ENCODE measurements around the gene ZEB2.

ZEB2 gene

GRCh38 chr2:144452169-144452988, 67.5 kb downstream of the ZEB2 start:
- peak; percentile 24 for DNase-seq
- H3K4me1 ChIP-seq: no peaks in the 10 kb centered on the region; the same call in 1 of the 2 replicates
- no peaks in the 10 kb centered on the region for H3K9me3 ChIP-seq
- TF ChIP-seq, protein P1, sequence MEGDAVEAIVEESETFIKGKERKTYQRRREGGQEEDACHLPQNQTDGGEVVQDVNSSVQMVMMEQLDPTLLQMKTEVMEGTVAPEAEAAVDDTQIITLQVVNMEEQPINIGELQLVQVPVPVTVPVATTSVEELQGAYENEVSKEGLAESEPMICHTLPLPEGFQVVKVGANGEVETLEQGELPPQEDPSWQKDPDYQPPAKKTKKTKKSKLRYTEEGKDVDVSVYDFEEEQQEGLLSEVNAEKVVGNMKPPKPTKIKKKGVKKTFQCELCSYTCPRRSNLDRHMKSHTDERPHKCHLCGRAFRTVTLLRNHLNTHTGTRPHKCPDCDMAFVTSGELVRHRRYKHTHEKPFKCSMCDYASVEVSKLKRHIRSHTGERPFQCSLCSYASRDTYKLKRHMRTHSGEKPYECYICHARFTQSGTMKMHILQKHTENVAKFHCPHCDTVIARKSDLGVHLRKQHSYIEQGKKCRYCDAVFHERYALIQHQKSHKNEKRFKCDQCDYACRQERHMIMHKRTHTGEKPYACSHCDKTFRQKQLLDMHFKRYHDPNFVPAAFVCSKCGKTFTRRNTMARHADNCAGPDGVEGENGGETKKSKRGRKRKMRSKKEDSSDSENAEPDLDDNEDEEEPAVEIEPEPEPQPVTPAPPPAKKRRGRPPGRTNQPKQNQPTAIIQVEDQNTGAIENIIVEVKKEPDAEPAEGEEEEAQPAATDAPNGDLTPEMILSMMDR (IDR thresholded peaks at IDR 0.05; ENCODE audit: low read depth, low read length): peak; percentile 24; the same call in 1 of the 2 replicates
- no peaks in the 10 kb centered on the region for H3K27me3 ChIP-seq
- no peaks in the 10 kb centered on the region for H3K36me3 ChIP-seq
- peak overlapping the region; percentile 43 for H3K4me3 ChIP-seq (ENCODE audit: low read depth, low read length)

DNA sequence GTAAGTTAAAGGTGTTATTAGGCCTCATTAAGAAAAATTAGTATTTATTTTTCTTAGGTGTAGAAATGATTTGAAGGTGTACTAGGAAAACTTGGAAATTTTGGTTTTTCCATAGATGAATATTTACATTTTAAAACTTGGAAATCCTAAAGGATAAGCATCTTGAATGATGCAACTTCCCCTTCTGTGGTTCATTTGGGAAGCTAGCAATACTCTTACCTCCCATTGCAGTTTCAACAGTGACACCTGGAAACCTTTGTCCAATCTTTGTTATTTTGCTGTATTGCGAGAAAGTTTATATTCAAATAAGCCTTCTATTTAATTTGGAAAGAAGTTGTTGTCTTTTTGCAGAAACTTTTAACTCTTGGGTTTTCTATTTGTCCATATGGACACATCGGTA, 68.5 kb downstream of the ZEB2 start:
- TF ChIP-seq, protein P1 (IDR thresholded peaks at IDR 0.05; ENCODE audit: low read depth, low read length): no peak
- DNase-seq: no peak
- no peaks in the 10 kb centered on the region for H3K9me3 ChIP-seq
- no peaks in the 10 kb centered on the region for H3K36me3 ChIP-seq
- no peaks in the 10 kb centered on the region for H3K4me1 ChIP-seq
- no peak overlapping the region for H3K4me3 ChIP-seq (ENCODE audit: low read depth, low read length)
- no peaks in the 10 kb centered on the region for H3K27me3 ChIP-seq

- Histone ChIP-seq H3K9me3 (no peaks in the 10 kb centered on the region), H3K4me3 (ENCODE audit: low read depth, low read length) (no peak overlapping the region), H3K27me3 (no peaks in the 10 kb centered on the region), H3K36me3 (no peaks in the 10 kb centered on the region), H3K4me1 (no peaks in the 10 kb centered on the region; the same call in 1 of the 2 replicates)
- DNase-seq: no peak
- TF ChIP-seq, protein P1 (IDR thresholded peaks at IDR 0.05; ENCODE audit: low read depth, low read length): peak; percentile 35
Measured at GRCh38 chr2:144449028-144449406, 70.9 kb downstream of the ZEB2 start.

- Histone ChIP-seq H3K36me3 (no peaks in the 10 kb centered on the region), H3K27me3 (no peaks in the 10 kb centered on the region), H3K4me1 (no peaks in the 10 kb centered on the region; the same call in none of the 2 replicates), H3K9me3 (no peaks in the 10 kb centered on the region), H3K4me3 (ENCODE audit: low read depth, low read length) (no peak overlapping the region)
- TF ChIP-seq, protein P1 (IDR thresholded peaks at IDR 0.05; ENCODE audit: low read depth, low read length): no peak
- DNase-seq: no peak
Measured at GRCh38 chr2:144448389-144449027, 71.4 kb downstream of the ZEB2 start.

GRCh38 chr2:144447535-144447934, 72.4 kb downstream of the ZEB2 start:
- Histone ChIP-seq H3K4me1 (no peaks in the 10 kb centered on the region; the same call in none of the 2 replicates), H3K36me3 (no peaks in the 10 kb centered on the region), H3K9me3 (no peaks in the 10 kb centered on the region), H3K27me3 (no peaks in the 10 kb centered on the region), H3K4me3 (ENCODE audit: low read depth, low read length) (no peak overlapping the region)
- DNase-seq: no peak
- TF ChIP-seq, protein P1 (IDR thresholded peaks at IDR 0.05; ENCODE audit: low read depth, low read length): no peak

DNA sequence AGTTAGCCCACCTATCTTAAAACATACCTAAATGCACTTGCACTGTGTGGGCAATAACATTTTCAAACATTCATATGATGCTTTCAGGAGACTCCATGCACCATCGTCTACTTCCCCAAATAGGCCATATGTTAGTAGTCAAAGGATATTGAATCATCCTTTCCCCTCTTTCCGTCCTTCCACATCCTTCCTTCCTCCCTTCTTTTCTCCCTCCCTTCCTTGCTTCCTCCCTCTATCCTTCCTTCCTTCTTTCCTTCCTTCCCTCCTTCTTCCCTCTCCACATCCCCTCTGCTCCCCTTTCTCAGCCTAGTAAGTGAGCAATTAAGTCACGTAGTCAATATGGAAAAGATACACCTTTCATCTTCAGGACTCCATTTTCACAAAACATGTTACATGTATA, 73.8 kb downstream of the ZEB2 start:
- no peak for DNase-seq
- H3K36me3 ChIP-seq: no peaks in the 10 kb centered on the region
- H3K4me1 ChIP-seq: no peaks in the 10 kb centered on the region; the same call in none of the 2 replicates
- H3K9me3 ChIP-seq: no peaks in the 10 kb centered on the region
- no peaks in the 10 kb centered on the region for H3K27me3 ChIP-seq
- TF ChIP-seq, protein P1 (IDR thresholded peaks at IDR 0.05; ENCODE audit: low read depth, low read length): no peak
- H3K4me3 ChIP-seq (ENCODE audit: low read depth, low read length): no peak overlapping the region
